Fibroblast of gingiva (primary cell): Measurements from ENCODE around the gene PDE9A.
"Not testable (repeated sequence)": the region's sequence is repeated elsewhere in the genome, so short reads cannot be mapped to it uniquely, and the experiment has no call there.

Experiments
- DNase-seq: peaks from one replicate; pipeline ENCODE4 v3.0.0-alpha.2; 2011; ENCODE audit warnings: low read depth

Gene PDE9A

DNA sequence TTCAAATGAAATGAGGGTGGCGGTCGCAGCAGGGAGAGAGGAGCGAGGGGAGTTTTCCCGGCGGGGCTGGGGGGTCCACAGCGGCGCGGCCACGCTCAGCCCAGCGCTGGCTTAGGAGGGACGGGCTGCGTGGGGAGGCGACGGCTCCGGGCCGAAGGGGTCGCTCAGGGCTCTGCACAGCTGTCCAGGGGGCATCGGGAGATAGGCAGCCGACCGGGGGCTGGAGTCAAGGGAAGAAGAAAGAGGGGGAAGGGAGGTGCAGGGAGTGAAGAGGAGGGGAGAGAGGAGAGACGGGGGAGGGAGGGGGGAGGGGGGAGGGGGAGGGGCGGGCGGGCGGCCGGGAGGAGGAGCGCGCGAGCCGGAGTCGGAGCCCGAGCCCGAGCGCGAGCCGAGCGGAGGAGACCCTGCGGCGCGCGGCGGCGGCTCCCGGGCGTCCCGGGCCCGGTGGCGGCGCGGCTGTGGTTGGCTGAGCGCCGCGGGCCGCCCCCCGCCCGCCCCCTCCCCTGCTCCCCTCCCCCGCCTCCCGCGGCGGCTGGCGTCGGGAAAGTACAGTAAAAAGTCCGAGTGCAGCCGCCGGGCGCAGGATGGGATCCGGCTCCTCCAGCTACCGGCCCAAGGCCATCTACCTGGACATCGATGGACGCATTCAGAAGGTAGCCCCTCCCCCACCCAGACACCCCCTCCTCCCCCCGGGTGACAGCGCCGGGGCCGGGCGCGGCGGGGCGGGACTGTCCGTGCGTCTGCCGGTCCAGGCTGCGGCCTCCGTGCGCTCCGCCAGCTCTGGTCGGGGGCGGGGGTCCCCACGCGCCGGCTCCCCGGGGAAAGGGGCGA, at the start of gene PDE9A:
TSS of gene PDE9A (plus strand) at position 391 of the 831 bp plus-strand sequence. CDS start at position 585, 194 bp downstream.
- no peak for DNase-seq

DNA sequence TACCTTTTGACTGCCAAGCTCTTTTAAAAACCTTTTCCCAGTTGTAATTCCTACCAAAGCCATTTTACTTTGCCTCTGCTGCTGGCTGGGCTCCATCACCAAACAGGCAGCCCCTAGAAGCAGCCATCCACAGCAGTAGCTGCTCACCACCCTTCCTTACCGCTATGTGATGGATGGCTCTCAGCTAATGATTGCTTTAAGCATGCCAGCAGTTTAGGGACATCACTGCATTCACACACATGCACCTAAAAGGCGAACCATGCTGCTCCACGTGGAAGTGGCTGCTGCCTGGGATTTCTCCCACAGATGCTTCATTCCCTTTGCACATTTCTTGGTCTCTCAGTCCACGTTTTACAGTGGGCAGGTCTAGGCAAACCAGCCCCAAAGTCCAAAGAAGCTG, 46.3 kb upstream of the PDE9A start:
- no peak for DNase-seq

DNA sequence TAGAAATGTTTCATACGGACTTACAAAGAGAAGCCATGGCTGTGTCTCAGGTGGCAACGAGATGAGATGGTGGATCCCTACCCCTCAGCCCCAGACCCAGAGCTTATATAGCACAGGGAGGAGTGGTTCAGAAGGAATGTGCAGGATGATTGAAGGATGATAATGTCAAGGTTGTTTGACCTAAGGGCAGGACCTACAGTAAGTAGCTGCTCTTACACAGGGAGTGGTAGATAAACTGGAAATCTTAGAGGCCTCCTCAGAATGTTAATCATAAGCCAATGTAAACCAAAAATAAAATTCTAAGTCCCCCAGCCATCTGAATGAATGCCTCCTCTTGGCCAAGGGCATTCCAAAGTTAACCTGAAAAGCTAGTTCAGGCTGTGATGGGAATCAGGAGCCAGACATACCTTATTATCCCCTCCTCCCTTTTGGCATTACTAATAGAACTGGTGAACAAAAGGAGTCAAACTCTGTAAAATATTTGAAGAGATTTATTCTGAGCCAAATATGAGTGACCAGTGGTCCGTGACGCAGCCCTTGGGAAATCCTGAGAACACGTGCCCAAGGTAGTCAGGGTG, 45.8 kb upstream of the PDE9A start:
- no peak for DNase-seq

DNA sequence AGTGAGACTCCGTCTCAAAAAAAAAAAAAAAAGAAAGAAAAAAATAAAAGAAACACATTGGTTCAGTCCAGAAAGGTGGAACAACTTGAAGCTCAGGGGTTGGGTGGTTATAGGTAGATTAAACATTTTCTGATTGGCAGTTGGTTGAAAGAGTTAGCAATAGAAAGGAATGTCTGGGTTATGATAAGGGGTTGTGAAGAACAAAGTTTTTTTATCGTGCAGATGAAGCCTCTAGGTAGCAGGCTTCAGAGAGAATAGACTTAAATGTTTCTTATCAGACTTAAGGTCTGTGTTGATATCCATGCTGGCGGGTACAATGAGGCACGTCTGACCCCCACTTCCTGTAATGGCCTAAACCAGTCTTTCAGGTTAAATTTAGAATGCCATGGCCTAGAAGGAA, 45.0 kb upstream of the PDE9A start:
- no peak for DNase-seq

DNA sequence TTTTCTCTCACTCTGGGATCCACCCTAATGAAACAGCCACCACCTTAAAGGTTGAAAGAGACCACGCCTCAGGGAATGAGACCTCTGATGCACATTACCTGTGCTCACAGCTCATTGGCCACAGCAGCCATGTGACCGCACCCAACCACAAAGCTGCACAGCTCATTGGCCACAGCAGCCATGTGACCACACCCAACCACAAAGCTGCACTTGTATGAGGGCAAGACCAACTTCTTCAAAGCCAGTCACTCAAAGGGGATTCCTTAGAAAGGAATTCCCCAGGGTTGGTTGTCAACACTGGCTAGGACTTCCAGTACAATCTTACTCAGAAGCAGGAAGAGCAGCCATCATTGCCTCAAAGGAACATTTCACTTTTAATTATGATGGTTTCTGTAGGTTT, 43.6 kb upstream of the PDE9A start:
- no peak for DNase-seq

DNA sequence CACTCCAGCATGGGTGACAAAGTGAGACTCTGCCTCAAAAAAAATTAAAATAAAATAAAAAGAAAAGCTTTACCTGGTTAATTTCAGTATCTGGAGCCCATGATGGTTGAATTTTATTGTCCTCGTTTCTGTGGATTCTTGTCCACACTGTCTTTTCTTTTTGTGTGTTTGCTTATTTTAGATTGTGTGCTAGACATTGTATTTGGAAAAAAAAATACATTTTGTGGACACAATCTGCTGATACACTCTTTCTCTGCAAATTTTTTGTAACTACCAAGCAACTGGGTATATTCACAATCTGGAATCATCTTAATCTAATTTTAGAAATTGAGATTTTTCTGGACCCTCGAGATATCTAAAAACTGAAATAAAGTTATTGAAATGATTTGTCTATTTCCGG, 41.6 kb upstream of the PDE9A start:
- no peak for DNase-seq

DNA sequence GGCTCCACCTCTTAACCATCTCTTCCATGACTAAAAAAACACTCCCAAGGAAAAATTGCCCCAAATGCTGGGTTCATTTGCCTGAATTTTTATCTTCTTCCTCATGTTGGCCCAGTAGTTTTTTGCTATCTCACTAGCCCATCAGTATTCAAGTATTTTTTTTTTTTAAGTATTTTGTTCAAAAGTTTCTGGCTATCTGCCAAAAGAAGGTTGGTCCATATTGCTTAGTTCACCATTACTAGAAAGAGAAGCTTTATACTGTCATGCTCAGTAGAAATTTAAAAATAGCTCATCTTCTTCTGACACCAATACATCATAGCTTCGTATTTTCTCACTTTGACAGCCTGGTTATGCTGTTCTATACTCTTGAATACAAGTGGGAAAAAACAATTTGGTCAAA, 41.0 kb upstream of the PDE9A start:
- no peak for DNase-seq

DNA sequence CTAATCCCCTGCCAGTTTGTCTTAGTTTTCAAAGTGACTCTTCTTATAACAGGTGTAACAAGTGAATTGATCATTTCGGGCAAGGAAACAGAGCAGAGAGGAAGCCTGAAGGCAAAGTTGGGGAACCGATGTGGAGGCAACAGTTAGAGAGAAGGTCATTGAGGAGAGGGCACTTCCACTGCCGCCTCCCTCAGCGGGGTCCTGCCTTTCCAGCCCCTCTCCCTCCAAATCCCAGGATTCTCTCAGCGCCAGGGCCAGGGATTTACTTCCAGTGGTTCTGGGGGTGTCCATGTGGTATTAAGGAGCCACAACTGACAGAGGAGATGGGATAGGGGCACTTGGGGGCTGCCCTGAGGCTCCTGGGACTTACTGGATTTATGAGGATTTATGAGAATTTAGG, 39.7 kb upstream of the PDE9A start:
- DNase-seq, result no peak

DNA sequence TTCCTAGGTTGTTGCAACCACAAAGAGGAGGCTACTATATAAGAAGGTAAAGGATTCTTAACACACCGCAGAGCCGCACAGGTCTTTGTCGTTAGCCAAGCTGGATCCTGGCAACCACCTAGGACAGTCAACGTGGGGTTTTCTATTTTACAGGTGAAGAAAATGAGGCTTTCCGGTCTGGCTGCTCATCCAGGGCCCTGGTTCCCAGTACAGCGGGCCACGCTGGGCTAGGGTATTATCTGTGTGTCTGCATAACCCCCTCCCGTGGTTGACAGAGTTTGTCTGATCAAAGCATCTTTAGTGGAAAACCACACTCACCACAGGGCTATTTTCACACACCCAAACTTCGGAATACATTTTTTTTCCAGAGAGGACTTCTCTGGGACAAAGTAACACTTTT, 39.0 kb upstream of the PDE9A start:
- DNase-seq, result no peak

DNA sequence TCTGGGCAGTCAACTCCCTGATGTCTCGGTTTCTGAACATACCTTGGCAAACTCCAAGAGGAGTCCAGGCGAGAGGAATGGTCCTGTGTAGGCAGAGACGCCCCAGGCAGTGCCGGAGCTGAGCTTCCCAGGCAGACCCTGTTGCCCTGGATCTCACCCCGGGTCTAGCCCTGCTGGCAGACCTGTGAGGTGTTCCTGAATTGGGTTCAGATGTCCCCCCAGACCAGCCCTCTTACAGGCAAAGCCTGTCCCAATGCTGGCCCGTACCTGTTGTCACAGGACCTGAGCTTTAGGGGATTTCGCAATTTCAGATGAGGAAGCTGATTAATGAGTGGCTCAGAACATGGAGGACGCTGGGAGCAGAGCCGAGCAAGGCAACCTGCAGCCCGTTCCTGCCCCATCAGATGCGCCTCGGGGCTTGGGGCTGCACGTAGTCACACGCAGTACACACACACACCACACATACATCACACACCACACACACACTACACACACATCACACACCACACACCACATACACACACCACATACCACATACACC, 38.5 kb upstream of the PDE9A start:
- no peak for DNase-seq

DNA sequence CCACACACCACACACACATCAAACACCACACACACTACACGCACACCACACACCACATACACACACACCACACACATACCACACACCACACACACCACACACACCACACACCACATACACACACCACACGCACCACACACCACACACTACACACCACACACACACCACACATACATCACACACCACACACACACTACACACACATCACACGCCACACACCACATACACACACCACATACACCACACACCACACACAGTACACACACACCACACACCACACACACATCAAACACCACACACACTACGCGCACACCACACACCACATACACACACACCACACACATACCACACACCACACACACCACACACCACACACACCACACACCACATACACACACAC, 38.0 kb upstream of the PDE9A start:
- DNase-seq, result not testable (repeated sequence)

DNA sequence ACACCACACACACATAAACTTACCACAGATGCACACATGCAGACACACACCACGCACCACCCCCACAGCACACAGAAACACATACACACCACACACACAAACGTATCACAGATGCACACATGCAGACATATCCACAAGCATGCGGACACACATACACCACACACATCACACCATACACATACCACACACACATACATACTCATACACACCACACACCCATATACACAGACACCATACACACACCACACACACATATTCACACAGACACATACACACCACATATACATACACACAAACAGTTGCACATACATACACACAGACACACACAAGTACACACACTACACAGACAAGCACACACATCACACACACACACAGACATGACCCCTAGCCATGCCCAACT, 37.5 kb upstream of the PDE9A start:
- no peak for DNase-seq

DNA sequence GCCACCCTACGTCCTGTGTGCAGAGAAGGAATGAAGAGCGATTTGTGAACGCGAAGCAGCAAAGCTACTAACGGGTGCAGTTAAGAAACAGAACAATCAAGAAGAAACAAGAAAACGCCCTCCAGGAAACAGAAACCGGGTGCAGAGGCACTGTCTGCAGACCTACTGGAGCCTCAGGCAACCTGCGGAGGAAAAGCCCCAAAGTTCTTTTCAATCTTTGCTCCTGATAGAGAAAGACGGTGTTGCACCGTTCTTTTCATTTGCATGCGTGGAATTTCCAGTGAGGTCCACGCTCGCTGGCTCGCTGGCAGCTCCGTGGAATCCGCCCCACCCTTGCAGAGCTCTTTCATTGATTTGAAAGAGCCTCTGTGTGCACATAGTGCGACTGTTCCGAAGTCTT, 37.0 kb upstream of the PDE9A start:
- DNase-seq, result no peak

DNA sequence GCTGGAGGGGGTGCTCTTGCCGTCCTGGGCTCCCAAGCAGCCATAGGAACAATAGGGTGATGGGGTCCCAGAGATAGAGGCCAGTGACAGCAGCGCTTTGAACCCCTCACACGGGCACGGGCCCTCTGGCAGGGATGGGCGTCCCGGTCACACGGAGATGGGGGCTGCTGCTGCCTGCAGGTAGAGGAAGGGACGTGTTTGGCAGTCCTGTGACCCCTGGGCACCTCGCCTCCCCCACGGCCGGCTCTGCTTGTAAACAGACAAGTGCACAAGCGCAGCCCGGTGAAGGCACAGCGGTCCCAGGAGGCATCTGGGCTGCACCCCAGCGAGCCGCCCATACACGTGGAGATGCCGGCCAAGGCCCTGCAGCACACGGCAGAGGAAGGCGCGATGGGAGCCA, 36.5 kb upstream of the PDE9A start:
- DNase-seq, result no peak

DNA sequence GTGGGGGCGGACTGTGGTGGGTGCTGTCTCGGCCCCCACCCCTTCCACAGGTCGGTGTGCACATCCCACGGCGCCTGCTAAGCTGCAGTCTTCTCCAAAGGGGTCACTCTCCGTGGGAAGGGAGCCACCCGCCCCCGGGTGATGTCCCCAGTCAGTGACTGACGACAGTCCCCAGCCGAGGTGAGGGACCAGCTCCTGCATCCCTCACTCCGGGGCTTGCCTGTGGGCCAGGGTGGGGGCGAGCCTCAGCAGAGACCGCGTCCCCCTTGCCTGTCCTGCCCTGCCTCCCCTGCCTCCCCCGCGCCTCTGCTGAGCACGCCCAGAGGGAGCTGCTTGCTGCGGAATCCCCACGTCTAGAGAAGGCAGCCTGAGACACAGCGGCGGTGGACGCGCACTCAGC, 35.9 kb upstream of the PDE9A start:
- DNase-seq, result no peak

DNA sequence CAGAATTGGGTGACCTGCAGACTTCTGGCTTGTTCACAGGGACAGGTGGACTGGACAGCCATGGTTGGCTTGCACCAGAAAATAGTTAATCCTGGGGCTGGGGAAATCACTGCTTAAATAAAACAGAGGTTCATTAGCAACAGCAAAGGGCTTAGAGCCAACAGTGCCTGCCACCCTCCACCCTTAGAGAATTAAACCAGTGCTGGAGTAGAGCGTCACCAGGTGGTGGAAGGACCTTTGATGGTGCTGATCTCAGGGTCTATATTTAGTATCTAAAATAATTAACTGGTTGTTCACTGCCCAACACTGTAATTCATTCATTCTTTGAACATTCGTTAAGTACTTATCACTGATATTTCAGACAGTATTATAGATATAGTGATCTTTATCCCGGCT, 34.7 kb upstream of the PDE9A start:
- no peak for DNase-seq

DNA sequence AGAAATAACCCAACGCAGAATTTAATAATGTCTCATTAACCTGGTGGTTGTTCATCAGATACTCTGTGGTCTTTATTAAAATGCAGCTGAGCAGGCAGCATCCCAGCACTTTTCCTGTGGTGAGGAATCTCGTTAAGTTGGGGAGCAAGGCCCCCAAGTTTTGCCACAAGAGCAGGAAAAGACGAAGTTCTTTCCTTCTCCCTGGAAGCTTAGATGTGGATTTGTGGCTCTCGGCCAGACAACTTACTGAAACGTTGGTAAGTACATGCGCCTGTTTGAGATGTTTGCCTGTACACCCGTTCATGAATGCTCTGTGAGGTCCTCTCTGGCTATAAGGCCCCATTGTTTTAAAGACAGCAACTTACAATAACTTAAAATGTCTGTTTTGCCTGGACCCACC, 34.3 kb upstream of the PDE9A start:
- no peak for DNase-seq

DNA sequence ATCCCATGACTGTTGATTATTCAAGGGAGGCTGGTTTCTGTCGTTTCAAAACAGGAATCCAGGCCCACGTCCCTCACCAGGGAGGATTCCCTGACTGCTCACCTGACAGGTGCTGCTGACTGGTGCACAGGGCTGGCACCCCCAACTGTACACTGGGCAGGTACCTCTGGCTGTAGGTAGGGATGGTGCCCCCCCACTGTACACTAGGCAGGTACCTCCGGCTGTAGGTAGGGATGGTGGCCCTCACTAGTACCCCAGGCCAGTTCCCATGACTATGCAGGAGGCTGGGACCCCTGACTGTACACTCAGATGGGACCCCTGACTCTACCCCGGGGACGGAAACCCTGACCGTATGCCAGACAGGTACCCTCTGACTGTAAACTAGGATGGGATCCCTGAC, 33.6 kb upstream of the PDE9A start:
- no peak for DNase-seq

DNA sequence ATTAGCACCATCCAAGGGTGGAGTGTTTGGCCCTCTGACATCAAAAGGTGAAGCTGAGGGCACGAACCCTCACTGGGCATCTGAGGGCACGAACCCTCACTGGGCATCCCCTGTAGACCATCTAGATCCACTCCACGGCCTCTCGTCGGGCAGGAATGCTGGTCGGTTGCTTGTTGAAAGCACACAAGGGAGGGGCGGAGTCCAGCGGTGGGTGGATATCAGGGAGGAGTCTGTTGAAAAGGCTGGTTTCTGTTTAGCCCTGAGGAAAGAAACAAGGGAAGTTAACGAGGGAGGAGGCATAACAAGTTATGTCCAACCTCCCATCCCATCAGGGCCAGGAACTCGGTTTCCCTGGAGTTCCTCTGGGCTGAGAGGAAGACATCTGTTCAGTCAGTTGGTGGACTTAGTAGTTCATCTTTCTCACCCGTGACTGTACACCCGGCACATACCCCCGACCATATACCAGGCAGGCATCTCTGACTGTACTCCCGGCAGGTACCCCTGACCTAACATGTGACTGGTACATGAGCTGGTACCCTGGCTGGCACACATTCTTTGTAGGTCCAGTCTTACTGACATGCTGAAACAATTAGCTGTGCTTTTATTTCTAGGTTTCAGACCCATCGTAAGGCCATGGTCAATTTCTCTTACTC, 32.1 kb upstream of the PDE9A start:
- peak; percentile 46 for DNase-seq

DNA sequence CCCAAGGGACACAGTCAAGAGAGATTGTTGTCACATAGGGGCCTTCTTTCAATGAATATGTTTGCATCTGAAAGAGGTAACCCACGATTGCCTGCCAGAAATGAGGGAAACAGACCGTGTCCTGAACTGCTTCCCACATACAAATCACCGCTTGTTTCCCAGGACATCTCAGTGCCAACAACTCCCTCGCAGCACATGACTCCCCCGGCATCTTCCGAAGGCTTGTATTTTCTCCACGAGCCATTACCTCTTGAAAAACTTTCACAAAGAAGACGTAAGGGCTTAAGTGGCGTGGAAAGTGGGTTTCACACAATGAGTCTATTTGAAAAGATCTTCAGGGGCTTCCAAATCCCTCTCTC, 31.6 kb upstream of the PDE9A start:
- DNase-seq, result peak; percentile 23

DNA sequence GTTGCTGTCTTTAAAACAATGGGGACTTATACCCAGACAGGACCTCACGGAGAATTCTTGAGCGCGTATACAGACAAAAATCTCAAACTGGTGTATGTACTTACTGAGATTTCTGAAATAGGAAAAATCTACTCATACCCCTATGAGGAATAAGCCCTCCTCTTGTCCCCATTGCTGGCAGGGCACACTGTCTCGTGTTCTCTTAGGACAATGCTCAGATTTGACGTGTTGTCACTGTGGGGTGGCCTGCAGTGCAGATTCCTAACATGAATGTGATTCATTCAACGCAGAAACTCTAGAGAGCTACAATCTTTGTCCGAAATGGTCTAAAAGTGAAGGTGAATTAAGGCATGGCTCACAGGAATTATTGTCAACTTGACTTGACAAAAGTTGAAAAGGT, 31.1 kb upstream of the PDE9A start:
- no peak for DNase-seq

DNA sequence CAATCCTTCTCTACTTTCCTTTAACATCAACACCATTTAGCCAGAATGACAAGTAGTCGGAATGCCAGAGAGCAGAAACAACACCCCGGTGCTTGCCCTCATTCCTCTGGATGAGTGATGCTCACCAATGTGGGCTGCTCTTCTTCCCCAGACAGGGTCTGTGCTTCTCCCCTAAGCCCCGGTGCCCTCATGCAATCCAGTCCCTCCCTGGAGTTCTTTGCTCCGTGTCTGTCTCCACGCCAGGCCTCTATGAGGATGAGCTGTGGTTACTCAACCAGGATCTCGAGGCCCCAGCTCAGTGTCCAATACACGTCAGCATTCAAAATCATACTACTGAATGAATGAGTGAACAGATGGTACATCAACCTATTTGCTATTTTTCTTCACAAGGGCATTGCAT, 29.7 kb upstream of the PDE9A start:
- no peak for DNase-seq

DNA sequence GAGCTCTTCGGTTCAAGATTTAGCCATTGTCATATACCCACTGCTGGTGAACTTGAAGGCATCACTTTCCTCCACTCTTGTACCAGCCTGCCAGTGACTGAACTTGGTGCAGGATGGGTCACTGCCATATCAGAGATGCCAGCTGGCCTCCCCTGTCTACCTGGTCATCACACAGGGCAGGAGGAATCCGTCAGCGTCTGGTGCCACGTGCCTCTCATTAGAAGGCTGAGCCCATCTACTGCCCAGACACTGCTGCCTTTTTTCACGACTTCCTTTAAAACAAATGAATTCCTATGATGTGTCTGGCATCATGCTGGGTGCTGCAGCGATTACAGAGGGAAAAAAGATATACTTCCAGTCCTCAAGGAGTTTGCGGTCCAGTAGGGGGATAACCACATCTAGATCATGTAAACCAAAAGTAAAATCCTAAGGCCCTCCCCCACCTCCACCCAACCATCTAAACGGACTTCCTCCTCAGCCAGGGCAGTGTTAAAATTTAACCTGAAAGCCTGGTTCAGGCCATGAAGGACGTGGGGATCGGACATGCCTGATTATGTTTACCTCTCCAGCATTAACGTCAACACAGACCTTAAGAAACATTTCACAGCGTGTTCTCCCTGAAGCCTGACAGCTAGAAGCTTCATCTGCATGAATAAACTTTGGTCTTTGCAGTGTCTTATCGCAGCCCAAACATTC, 29.2 kb upstream of the PDE9A start:
- DNase-seq, result no peak
